Measurements from ENCODE around the gene RPL11.

Gene RPL11

DNA sequence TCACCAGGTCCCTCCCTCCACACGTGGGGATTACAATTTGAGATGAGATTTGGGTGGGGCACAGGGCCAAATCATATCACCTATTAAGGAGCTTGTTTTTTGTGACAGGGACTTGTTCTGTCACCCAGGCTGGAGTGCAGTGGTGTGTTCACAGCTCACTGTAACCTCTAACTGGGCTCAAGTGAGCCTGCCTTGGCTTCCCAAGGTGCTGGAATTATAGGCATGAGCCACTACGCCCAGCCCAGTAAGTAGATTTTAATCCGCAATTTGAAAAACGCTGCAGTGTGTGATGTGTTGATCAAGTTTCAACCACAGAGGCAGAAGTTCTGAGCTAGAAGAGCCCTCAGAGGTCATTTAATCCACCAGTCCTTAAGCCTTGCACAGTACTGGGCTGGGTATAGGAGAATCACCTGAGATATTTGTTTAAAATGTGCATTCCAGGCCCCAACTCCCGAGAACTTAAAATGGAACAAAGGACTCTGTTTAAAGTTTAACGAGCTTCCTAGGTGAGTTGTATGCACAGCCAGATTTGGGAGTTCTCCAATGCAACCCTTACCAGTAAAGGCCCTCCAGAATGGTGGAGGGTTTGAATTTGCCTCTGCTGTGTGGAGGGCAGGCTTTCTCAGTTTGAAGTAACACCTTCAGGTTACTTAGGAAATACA is 13.4 kb downstream of the RPL11 start:
- no peak overlapping the region for H3K4me3 ChIP-seq (ENCODE audit: severe bottlenecking)
- DNase-seq (ENCODE audit: low spot score): no peak
- no peak for ATAC-seq (ENCODE audit: low read depth)

GRCh38 chr1:23709229-23709628 is 17.6 kb downstream of the RPL11 start:
- Histone ChIP-seq H3K4me3 (ENCODE audit: severe bottlenecking) (no peak overlapping the region), H3K4me1 (ENCODE audit: insufficient read depth, poor library complexity, severe bottlenecking) (no peaks in the 10 kb centered on the region), H3K27ac (ENCODE audit: poor library complexity, severe bottlenecking) (no peak overlapping the region), H3K36me3 (ENCODE audit: low read depth) (peaks cover 14% of the 10 kb centered on the region), H3K27me3 (ENCODE audit: insufficient read depth, poor library complexity, severe bottlenecking) (no peaks in the 10 kb centered on the region), H3K9me3 (ENCODE audit: severe bottlenecking) (no peaks in the 10 kb centered on the region)
- TF ChIP-seq, protein P1, sequence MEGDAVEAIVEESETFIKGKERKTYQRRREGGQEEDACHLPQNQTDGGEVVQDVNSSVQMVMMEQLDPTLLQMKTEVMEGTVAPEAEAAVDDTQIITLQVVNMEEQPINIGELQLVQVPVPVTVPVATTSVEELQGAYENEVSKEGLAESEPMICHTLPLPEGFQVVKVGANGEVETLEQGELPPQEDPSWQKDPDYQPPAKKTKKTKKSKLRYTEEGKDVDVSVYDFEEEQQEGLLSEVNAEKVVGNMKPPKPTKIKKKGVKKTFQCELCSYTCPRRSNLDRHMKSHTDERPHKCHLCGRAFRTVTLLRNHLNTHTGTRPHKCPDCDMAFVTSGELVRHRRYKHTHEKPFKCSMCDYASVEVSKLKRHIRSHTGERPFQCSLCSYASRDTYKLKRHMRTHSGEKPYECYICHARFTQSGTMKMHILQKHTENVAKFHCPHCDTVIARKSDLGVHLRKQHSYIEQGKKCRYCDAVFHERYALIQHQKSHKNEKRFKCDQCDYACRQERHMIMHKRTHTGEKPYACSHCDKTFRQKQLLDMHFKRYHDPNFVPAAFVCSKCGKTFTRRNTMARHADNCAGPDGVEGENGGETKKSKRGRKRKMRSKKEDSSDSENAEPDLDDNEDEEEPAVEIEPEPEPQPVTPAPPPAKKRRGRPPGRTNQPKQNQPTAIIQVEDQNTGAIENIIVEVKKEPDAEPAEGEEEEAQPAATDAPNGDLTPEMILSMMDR (IDR thresholded peaks at IDR 0.05; ENCODE audit: poor library complexity, severe bottlenecking): no peak
- DNase-seq (ENCODE audit: low spot score) (no peak), ATAC-seq (ENCODE audit: low read depth) (no peak)

More for the DNA sequence above, 13.4 kb downstream of the RPL11 start:
- no peak overlapping the region for H3K27ac ChIP-seq (ENCODE audit: poor library complexity, severe bottlenecking)
- no peaks in the 10 kb centered on the region for H3K27me3 ChIP-seq (ENCODE audit: insufficient read depth, poor library complexity, severe bottlenecking)
- peaks cover 52% of the 10 kb centered on the region for H3K36me3 ChIP-seq (ENCODE audit: low read depth)
- no peaks in the 10 kb centered on the region for H3K9me3 ChIP-seq (ENCODE audit: severe bottlenecking)
- TF ChIP-seq, protein P1 (IDR thresholded peaks at IDR 0.05; ENCODE audit: poor library complexity, severe bottlenecking): no peak
- H3K4me1 ChIP-seq (ENCODE audit: insufficient read depth, poor library complexity, severe bottlenecking): no peaks in the 10 kb centered on the region

DNA sequence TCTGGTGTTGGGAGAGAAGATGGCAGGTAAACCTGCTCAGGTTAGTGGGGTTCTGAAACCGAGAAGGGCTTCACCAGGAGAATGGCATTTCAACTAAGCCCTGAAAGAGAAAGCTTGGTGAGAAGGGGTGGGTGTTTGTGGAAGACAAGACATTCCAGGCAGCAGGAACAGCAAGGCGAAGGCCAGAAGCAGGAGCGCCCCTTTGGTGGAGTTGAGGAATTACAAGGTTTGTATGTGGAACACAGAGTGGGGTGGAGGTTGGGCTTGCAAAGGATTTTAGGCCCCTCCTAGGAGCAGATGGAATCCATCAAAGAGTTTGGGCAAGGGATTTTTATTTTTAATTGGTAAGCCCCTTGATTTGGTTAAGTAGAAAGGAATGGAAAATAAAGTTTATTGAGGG is 26.9 kb downstream of the RPL11 start:
- TF ChIP-seq, protein P1 (IDR thresholded peaks at IDR 0.05; ENCODE audit: poor library complexity, severe bottlenecking): peak; percentile 53
- no peaks in the 10 kb centered on the region for H3K36me3 ChIP-seq (ENCODE audit: low read depth)
- ATAC-seq (ENCODE audit: low read depth): peak; percentile 63; the same call in 2 of the 3 replicates
- H3K4me3 ChIP-seq (ENCODE audit: severe bottlenecking): no peak overlapping the region
- DNase-seq (ENCODE audit: low spot score): no peak
- no peaks in the 10 kb centered on the region for H3K4me1 ChIP-seq (ENCODE audit: insufficient read depth, poor library complexity, severe bottlenecking)
- H3K27me3 ChIP-seq (ENCODE audit: insufficient read depth, poor library complexity, severe bottlenecking): no peaks in the 10 kb centered on the region
- H3K9me3 ChIP-seq (ENCODE audit: severe bottlenecking): no peaks in the 10 kb centered on the region
- no peak overlapping the region for H3K27ac ChIP-seq (ENCODE audit: poor library complexity, severe bottlenecking)

DNA sequence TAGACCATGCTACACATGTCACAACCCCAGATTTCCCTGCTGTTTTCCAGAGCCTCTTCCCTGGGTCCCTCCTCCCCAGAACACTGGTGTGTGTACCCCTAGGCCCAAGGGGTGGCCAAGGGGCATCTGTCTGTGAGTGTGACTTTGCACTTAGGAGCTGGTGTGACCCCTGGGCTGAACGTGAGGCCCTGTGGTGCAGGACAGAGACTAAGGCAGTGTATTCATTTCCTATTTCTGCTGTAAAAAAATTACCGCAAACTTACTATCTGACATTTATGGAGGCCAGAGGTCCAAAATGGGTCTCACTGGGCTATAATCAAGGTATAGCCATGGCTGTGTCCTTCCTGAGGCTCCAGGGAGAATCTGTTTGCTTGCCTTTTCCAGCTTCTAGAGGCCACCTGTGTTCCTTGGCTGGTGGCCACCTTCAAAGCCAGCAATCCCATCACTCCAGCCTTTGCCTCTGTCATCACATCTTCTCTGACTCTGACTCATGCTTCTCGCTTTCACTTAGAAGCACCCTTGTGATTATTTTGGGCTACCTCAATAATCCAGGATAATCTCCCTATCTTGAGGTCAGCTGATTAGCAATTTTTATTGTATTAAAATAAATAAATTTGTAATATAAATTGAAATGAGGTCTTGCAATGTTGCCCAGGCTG is 27.7 kb downstream of the RPL11 start:
- ATAC-seq (ENCODE audit: low read depth): no peak
- no peak overlapping the region for H3K27ac ChIP-seq (ENCODE audit: poor library complexity, severe bottlenecking)

More for the DNA sequence above, 27.7 kb downstream of the RPL11 start:
- H3K36me3 ChIP-seq (ENCODE audit: low read depth): no peaks in the 10 kb centered on the region
- no peaks in the 10 kb centered on the region for H3K27me3 ChIP-seq (ENCODE audit: insufficient read depth, poor library complexity, severe bottlenecking)
- H3K4me3 ChIP-seq (ENCODE audit: severe bottlenecking): no peak overlapping the region
- no peaks in the 10 kb centered on the region for H3K9me3 ChIP-seq (ENCODE audit: severe bottlenecking)
- TF ChIP-seq, protein P1 (IDR thresholded peaks at IDR 0.05; ENCODE audit: poor library complexity, severe bottlenecking): no peak
- DNase-seq (ENCODE audit: low spot score): no peak
- H3K4me1 ChIP-seq (ENCODE audit: insufficient read depth, poor library complexity, severe bottlenecking): no peaks in the 10 kb centered on the region
